GM18498 (cell line): ENCODE measurements around the gene CALML4.
"Not testable (repeated sequence)": the region's sequence is repeated elsewhere in the genome, so short reads cannot be mapped to it uniquely, and the experiment has no call there.

Source experiments
- ATAC-seq: cut with Tn5 transposase; IDR thresholded peaks from one replicate; pipeline ENCODE4 v1.9.1; 2021; ENCODE audit warnings: mild to moderate bottlenecking, moderate library complexity; ENCODE audit not compliant: unreplicated experiment

CALML4 gene

GRCh38 chr15:68204776-68205557 is at the start of gene CALML4:
CALML4 (minus strand) TSS chr15:68205332; CDS start chr15:68205247, 85 bp downstream.
- ATAC-seq = no peak

GRCh38 chr15:68252925-68253534 is 47.9 kb upstream of the CALML4 start:
- ATAC-seq = no peak

- ATAC-seq = no peak
Measured at GRCh38 chr15:68249058-68249713, 44.1 kb upstream of the CALML4 start.

- no peak for ATAC-seq
Measured at GRCh38 chr15:68244235-68244634, 39.1 kb upstream of the CALML4 start.

- no peak for ATAC-seq
Measured at GRCh38 chr15:68241088-68241935, 36.2 kb upstream of the CALML4 start.

GRCh38 chr15:68239025-68239424 is 33.9 kb upstream of the CALML4 start:
- ATAC-seq = no peak

- no peak for ATAC-seq
Measured at GRCh38 chr15:68235022-68235421, 29.9 kb upstream of the CALML4 start.

- not testable (repeated sequence) for ATAC-seq
Measured at GRCh38 chr15:68234520-68234919, 29.4 kb upstream of the CALML4 start.

GRCh38 chr15:68234060-68234459 is 28.9 kb upstream of the CALML4 start:
- no peak for ATAC-seq

- ATAC-seq = no peak
Measured at GRCh38 chr15:68232937-68233336, 27.8 kb upstream of the CALML4 start.

GRCh38 chr15:68232449-68232848 is 27.3 kb upstream of the CALML4 start:
- no peak for ATAC-seq

- ATAC-seq = no peak
Measured at GRCh38 chr15:68231102-68231818, 26.1 kb upstream of the CALML4 start.

- ATAC-seq = no peak
Measured at GRCh38 chr15:68230157-68231100, 25.3 kb upstream of the CALML4 start.

- peak; percentile 78 for ATAC-seq
Measured at GRCh38 chr15:68229386-68230156, 24.4 kb upstream of the CALML4 start, which contains the start of gene CLN6. CLN6 (minus strand) TSS chr15:68229728; CDS start chr15:68229584, 144 bp downstream.

GRCh38 chr15:68228971-68229385 is 23.8 kb upstream of the CALML4 start:
- no peak for ATAC-seq

- ATAC-seq = no peak
Measured at GRCh38 chr15:68228143-68228970, 23.2 kb upstream of the CALML4 start.

GRCh38 chr15:68227643-68228142 is 22.6 kb upstream of the CALML4 start:
- no peak for ATAC-seq
